Loucy (cell line): ENCODE data around the gene HIC1.

Experiments used
- H2AFZ ChIP-seq: fragments of 200-600 bp; sonication (generic); 2 replicates; pipeline ENCODE4 v1.6.0; 2016; ENCODE audit warnings: antibody characterized with exemption, mild to moderate bottlenecking, low read length, moderate library complexity
- H3F3A ChIP-seq: fragments of 200-600 bp; 2 replicates; pipeline ENCODE4 v1.6.0; 2016; ENCODE audit warnings: antibody characterized with exemption, low read depth, mild to moderate bottlenecking
- H3K27me3 ChIP-seq: fragments of 200-600 bp; sonication (generic); 2 replicates; pipeline ENCODE4 v1.6.1; 2014; ENCODE audit warnings: low read length, mild to moderate bottlenecking; ENCODE audit not compliant: insufficient read depth, poor library complexity, severe bottlenecking
- H3K36me3 ChIP-seq: fragments of 200-600 bp; sonication (generic); 2 replicates; pipeline ENCODE4 v1.6.1; 2016; ENCODE audit warnings: low read length; ENCODE audit not compliant: insufficient read depth
- H3K4me1 ChIP-seq: fragments of 200-600 bp; sonication (generic); 2 replicates; pipeline ENCODE4 v1.5.1; 2014; ENCODE audit warnings: low read length, mild to moderate bottlenecking; ENCODE audit not compliant: insufficient read depth, poor library complexity, severe bottlenecking
- H3K4me2 ChIP-seq: fragments of 200-600 bp; sonication (generic); 2 replicates; pipeline ENCODE4 v1.6.0; 2014; ENCODE audit warnings: antibody characterized with exemption, low read length, low read depth, mild to moderate bottlenecking; ENCODE audit not compliant: poor library complexity, severe bottlenecking
- H3K4me3 ChIP-seq: fragments of 200-600 bp; sonication (generic); 2 replicates; pipeline ENCODE4 v1.5.1; 2014; ENCODE audit warnings: low read length, mild to moderate bottlenecking, mixed read lengths; ENCODE audit not compliant: poor library complexity, severe bottlenecking
- H3K79me2 ChIP-seq: fragments of 200-600 bp; sonication (generic); 2 replicates; pipeline ENCODE4 v1.6.1; 2014; ENCODE audit warnings: low read length; ENCODE audit not compliant: insufficient read depth
- H3K9ac ChIP-seq: fragments of 200-600 bp; sonication (generic); 2 replicates; pipeline ENCODE4 v1.6.0; 2014; ENCODE audit warnings: mild to moderate bottlenecking, low read depth, low read length, moderate library complexity; ENCODE audit not compliant: poor library complexity, severe bottlenecking
- H3K9me2 ChIP-seq: fragments of 200-600 bp; sonication (generic); replicated peaks from 2 replicates; pipeline ENCODE4 v1.6.1; 2016; ENCODE audit warnings: low read depth, low read length, mixed read lengths
- H3K9me3 ChIP-seq: fragments of 200-600 bp; sonication (generic); 2 replicates; pipeline ENCODE4 v1.6.1; 2014; ENCODE audit warnings: mild to moderate bottlenecking, antibody characterized with exemption, low read length, low read depth; ENCODE audit not compliant: insufficient read depth
- H4K20me1 ChIP-seq: fragments of 200-600 bp; sonication (generic); 2 replicates; pipeline ENCODE4 v1.6.0; 2014; ENCODE audit warnings: antibody characterized with exemption, low read length, mild to moderate bottlenecking; ENCODE audit not compliant: insufficient read depth, poor library complexity, severe bottlenecking
- CTCF ChIP-seq: fragments of 200-600 bp; sonication (generic); conservative IDR thresholded peaks from 2 replicates; pipeline ENCODE4 v1.5.1; 2014; ENCODE audit warnings: mild to moderate bottlenecking, antibody characterized with exemption, low read length
- EZH2phosphoT487 ChIP-seq: fragments of 200-600 bp; IDR thresholded peaks from 2 replicates; pipeline ENCODE4 v1.6.1; 2018; ENCODE audit warnings: antibody characterized with exemption, mild to moderate bottlenecking, moderate library complexity, borderline replicate concordance

Gene HIC1

GRCh38 chr17:2042933-2043332, 12.0 kb upstream of the HIC1 start:
- no peaks in the 10 kb centered on the region for H3K9me3 ChIP-seq
- peaks cover 14% of the 10 kb centered on the region for H3K4me1 ChIP-seq
- no peaks in the 10 kb centered on the region for H3K27me3 ChIP-seq
- H3K9ac ChIP-seq, result peak overlapping the region; percentile 84
- H2AFZ ChIP-seq, result no peak overlapping the region
- peaks cover 18% of the 10 kb centered on the region for H3K79me2 ChIP-seq
- H4K20me1 ChIP-seq, result no peaks in the 10 kb centered on the region
- TF ChIP-seq EZH2phosphoT487, result no peak
- TF ChIP-seq CTCF, result peak; percentile 30
- H3K36me3 ChIP-seq, result no peaks in the 10 kb centered on the region
- peak overlapping the region; percentile 89 for H3K4me2 ChIP-seq
- peak overlapping the region; percentile 82 for H3K4me3 ChIP-seq
- no peaks in the 10 kb centered on the region for H3F3A ChIP-seq
- H3K9me2 ChIP-seq, result no peaks in the 10 kb centered on the region

GRCh38 chr17:2043785-2044184, 11.1 kb upstream of the HIC1 start:
- H3F3A ChIP-seq, result no peaks in the 10 kb centered on the region
- H3K27me3 ChIP-seq, result no peaks in the 10 kb centered on the region
- H4K20me1 ChIP-seq, result no peaks in the 10 kb centered on the region
- no peak overlapping the region for H3K9ac ChIP-seq
- TF ChIP-seq EZH2phosphoT487 (no peak), CTCF (no peak)
- H2AFZ ChIP-seq, result no peak overlapping the region
- no peak overlapping the region for H3K4me3 ChIP-seq
- no peaks in the 10 kb centered on the region for H3K9me2 ChIP-seq
- no peaks in the 10 kb centered on the region for H3K9me3 ChIP-seq
- H3K4me1 ChIP-seq, result peaks cover 14% of the 10 kb centered on the region
- H3K79me2 ChIP-seq, result peaks cover 18% of the 10 kb centered on the region
- no peak overlapping the region for H3K4me2 ChIP-seq
- H3K36me3 ChIP-seq, result no peaks in the 10 kb centered on the region

- no peak overlapping the region for H2AFZ ChIP-seq
- no peak for TF ChIP-seq EZH2phosphoT487
- no peak for TF ChIP-seq CTCF
- H3K9me2 ChIP-seq, result no peaks in the 10 kb centered on the region
- H3K27me3 ChIP-seq, result no peaks in the 10 kb centered on the region
- no peaks in the 10 kb centered on the region for H3K36me3 ChIP-seq
- no peaks in the 10 kb centered on the region for H4K20me1 ChIP-seq
- no peak overlapping the region for H3K9ac ChIP-seq
- H3K4me2 ChIP-seq, result no peak overlapping the region
- H3K4me3 ChIP-seq, result no peak overlapping the region
- no peaks in the 10 kb centered on the region for H3K9me3 ChIP-seq
- peaks cover 18% of the 10 kb centered on the region for H3K79me2 ChIP-seq
- H3F3A ChIP-seq, result no peaks in the 10 kb centered on the region
- H3K4me1 ChIP-seq, result peaks cover 18% of the 10 kb centered on the region
These were observed 10.5 kb upstream of the HIC1 start for GRCh38 chr17:2044263-2044894.
